GM23248 (cell line): ENCODE results near the gene DTNB. TPM values are rescaled to one million over a fixed set of nuclear protein-coding genes. Genes with fewer than 3 reads are reported as not detected.

Experiments used
- DNase-seq: peaks from one replicate; pipeline ENCODE4 v3.0.0-alpha.2; 2015
- H2AFZ ChIP-seq: fragments of 200-600 bp; sonication (generic); 2 replicates; pipeline ENCODE4 v1.6.1; 2016; ENCODE audit warnings: antibody characterized with exemption
- H3F3A ChIP-seq: fragments of 200-600 bp; sonication (generic); 2 replicates; pipeline ENCODE4 v1.6.1; 2016; ENCODE audit warnings: mild to moderate bottlenecking, antibody characterized with exemption, mixed run types; ENCODE audit not compliant: insufficient read depth
- H3K27ac ChIP-seq: fragments of 200-600 bp; sonication (generic); 2 replicates; pipeline ENCODE4 v1.5.1; 2016; ENCODE audit warnings: mild to moderate bottlenecking
- H3K27me3 ChIP-seq: fragments of 200-600 bp; sonication (generic); replicated peaks from 2 replicates; pipeline ENCODE4 v1.6.1; 2016; ENCODE audit warnings: mild to moderate bottlenecking; ENCODE audit not compliant: insufficient read depth
- H3K36me3 ChIP-seq: fragments of 200-600 bp; sonication (generic); 2 replicates; pipeline ENCODE4 v1.6.1; 2016; ENCODE audit warnings: low read depth, mild to moderate bottlenecking
- H3K4me1 ChIP-seq: fragments of 200-600 bp; sonication (generic); 2 replicates; pipeline ENCODE4 v1.6.1; 2016; ENCODE audit warnings: mild to moderate bottlenecking; ENCODE audit not compliant: insufficient read depth
- H3K4me2 ChIP-seq: fragments of 200-600 bp; sonication (generic); one replicate; pipeline ENCODE4 v1.6.1; 2016; ENCODE audit warnings: mild to moderate bottlenecking; ENCODE audit not compliant: unreplicated experiment
- H3K4me3 ChIP-seq: fragments of 200-600 bp; sonication (generic); 2 replicates; pipeline ENCODE4 v1.5.1; 2016; ENCODE audit warnings: mild to moderate bottlenecking
- H3K79me2 ChIP-seq: fragments of 200-600 bp; sonication (generic); 2 replicates; pipeline ENCODE4 v1.6.1; 2016; ENCODE audit warnings: mild to moderate bottlenecking; ENCODE audit not compliant: insufficient read depth
- H3K9ac ChIP-seq: fragments of 200-600 bp; sonication (generic); 2 replicates; pipeline ENCODE4 v1.6.1; 2016; ENCODE audit warnings: mild to moderate bottlenecking
- H3K9me2 ChIP-seq: fragments of 200-600 bp; sonication (generic); 2 replicates; pipeline ENCODE4 v1.6.1; 2016; ENCODE audit warnings: mixed run types, mild to moderate bottlenecking, moderate library complexity; ENCODE audit not compliant: insufficient read depth
- H3K9me3 ChIP-seq: fragments of 200-600 bp; sonication (generic); one replicate; pipeline ENCODE4 v1.6.1; 2017; ENCODE audit warnings: low read depth
- H4K20me1 ChIP-seq: fragments of 200-600 bp; sonication (generic); 2 replicates; pipeline ENCODE4 v1.6.0; 2016; ENCODE audit not compliant: insufficient read depth
- EZH2 ChIP-seq: fragments of 200-600 bp; sonication (generic); IDR thresholded peaks from 2 replicates; pipeline ENCODE4 v1.6.1; 2018; ENCODE audit warnings: antibody characterized with exemption, mild to moderate bottlenecking; ENCODE audit not compliant: insufficient read depth, poor library complexity, severe bottlenecking
- EZH2phosphoT487 ChIP-seq: fragments of 200-600 bp; sonication (generic); IDR thresholded peaks from 2 replicates; pipeline ENCODE4 v1.6.1; 2018; ENCODE audit warnings: antibody characterized with exemption, moderate library complexity, mild to moderate bottlenecking, low read depth; ENCODE audit not compliant: insufficient read depth
- WGBS, 2 experiments: methylation state at CpG; one replicate each; pipeline ENCODE4 v1.1.6; 2015 to 2017; ENCODE audit warnings: low lambda C conversion rate in 2 of 2, low coverage in 1 of 2; ENCODE audit errors: missing lambda C conversion rate in 2 of 2; 5-methylcytosine and 5-hydroxymethylcytosine counted together
- in situ Hi-C: fragments of 300-500 bp; cut with MboI; formaldehyde crosslinking; loops from 2 replicates; pipeline ENCODE4 v1.15.0; 2020
- polyA plus RNA-seq: library from polyadenylated mRNA; unstranded; fragments of >200 nt; fragmentation: Nextera tagmentation; extraction: Ambion mirVana; gene quantifications from 2 replicates; pipeline ENCODE4 v1.2.1, GENCODE V29; 2016
- total RNA-seq: library from RNA; depleted of rRNA; stranded (reverse); fragments of >200 nt; shearing (Covaris generic); gene quantifications from 2 replicates; pipeline ENCODE4 v1.2.3, GENCODE V29; 2014

DTNB gene
- total and polyA plus RNA-seq, 2 experiments from 2014 or later: 1.1 to 4.0 TPM

GRCh38 chr2:25570161-25570845 is 103.1 kb downstream of the DTNB start:
- Histone ChIP-seq H3K36me3 (no peaks in the 10 kb centered on the region), H3K79me2 (no peaks in the 10 kb centered on the region), H3K4me2 (no peak overlapping the region), H2AFZ (no peak overlapping the region), H3K9me3 (no peaks in the 10 kb centered on the region), H3K4me1 (no peaks in the 10 kb centered on the region), H3K9ac (no peak overlapping the region), H3K27ac (no peak overlapping the region), H3K27me3 (no peaks in the 10 kb centered on the region), H3K9me2 (no peaks in the 10 kb centered on the region), H4K20me1 (no peaks in the 10 kb centered on the region), H3K4me3 (no peak overlapping the region), H3F3A (no peaks in the 10 kb centered on the region)
- no peak for DNase-seq
- in situ Hi-C loops: no loop called here
- TF ChIP-seq EZH2: no peak
- TF ChIP-seq EZH2phosphoT487: no peak
- 67 to 71% methylated on average over 3 of the region's 3 CpGs for WGBS, 2 experiments

- TF ChIP-seq EZH2phosphoT487: no peak
- TF ChIP-seq EZH2: no peak
- H3F3A ChIP-seq: no peaks in the 10 kb centered on the region
Observed at GRCh38 chr2:25567406-25567805, 106.0 kb downstream of the DTNB start.

GRCh38 chr2:25566694-25567093 is 106.7 kb downstream of the DTNB start:
- H3K9me3 ChIP-seq: no peaks in the 10 kb centered on the region
- no peak for DNase-seq
- H3K9ac ChIP-seq: no peak overlapping the region
- H3K79me2 ChIP-seq: no peaks in the 10 kb centered on the region
- no peak for TF ChIP-seq EZH2
- TF ChIP-seq EZH2phosphoT487: no peak
- no peak overlapping the region for H3K4me3 ChIP-seq
- no peaks in the 10 kb centered on the region for H4K20me1 ChIP-seq
- H3K4me1 ChIP-seq: no peaks in the 10 kb centered on the region
- no peak overlapping the region for H2AFZ ChIP-seq
- no peak overlapping the region for H3K27ac ChIP-seq
- no peaks in the 10 kb centered on the region for H3K9me2 ChIP-seq
- no peaks in the 10 kb centered on the region; the same call in 1 of the 2 replicates for H3K27me3 ChIP-seq
- 91 to 94% methylated on average over 2 of the region's 2 CpGs for WGBS, 2 experiments
- H3K36me3 ChIP-seq: no peaks in the 10 kb centered on the region
- no peak overlapping the region for H3K4me2 ChIP-seq
- in situ Hi-C loops: no loop called here
- H3F3A ChIP-seq: no peaks in the 10 kb centered on the region

More at GRCh38 chr2:25567406-25567805, 106.0 kb downstream of the DTNB start:
- peak; percentile 67 for DNase-seq
- Histone ChIP-seq H3K9me2 (no peaks in the 10 kb centered on the region), H3K36me3 (no peaks in the 10 kb centered on the region), H3K4me1 (no peaks in the 10 kb centered on the region), H3K4me2 (no peak overlapping the region), H4K20me1 (no peaks in the 10 kb centered on the region), H3K9ac (no peak overlapping the region), H3K27ac (no peak overlapping the region), H3K4me3 (no peak overlapping the region), H3K27me3 (no peaks in the 10 kb centered on the region; the same call in 1 of the 2 replicates), H3K9me3 (no peaks in the 10 kb centered on the region), H3K79me2 (no peaks in the 10 kb centered on the region), H2AFZ (no peak overlapping the region)
- in situ Hi-C loops: no loop called here
- 75 to 79% methylated on average over 1 of the region's 1 CpG for WGBS, 2 experiments

GRCh38 chr2:25566094-25566493 is 107.3 kb downstream of the DTNB start:
- no peaks in the 10 kb centered on the region for H3K9me3 ChIP-seq
- TF ChIP-seq EZH2phosphoT487 (no peak), EZH2 (no peak)
- 88 to 95% methylated on average over 6 of the region's 6 CpGs for WGBS, 2 experiments

More at GRCh38 chr2:25566094-25566493, 107.3 kb downstream of the DTNB start:
- Histone ChIP-seq H2AFZ (no peak overlapping the region), H3K4me2 (no peak overlapping the region), H3F3A (no peaks in the 10 kb centered on the region), H3K27me3 (no peaks in the 10 kb centered on the region; the same call in 1 of the 2 replicates), H4K20me1 (no peaks in the 10 kb centered on the region), H3K9ac (no peak overlapping the region), H3K4me3 (no peak overlapping the region), H3K79me2 (no peaks in the 10 kb centered on the region), H3K36me3 (no peaks in the 10 kb centered on the region), H3K9me2 (no peaks in the 10 kb centered on the region), H3K4me1 (no peaks in the 10 kb centered on the region), H3K27ac (no peak overlapping the region)
- in situ Hi-C loops: no loop called here
- no peak for DNase-seq
